Brain microvascular endothelial cell (primary cell): ENCODE measurements around the gene VWF.
"Not testable (repeated sequence)": the region's sequence is repeated elsewhere in the genome, so short reads cannot be mapped to it uniquely, and the experiment has no call there.

ENCODE experiments used
- DNase-seq: peaks from one replicate; pipeline ENCODE4 v3.0.0-alpha.2; 2020
- H3K27ac ChIP-seq: fragments of 250-450 bp; sonication (Bioruptor Pico); 2 replicates; pipeline ENCODE4 v1.5.1; 2020; ENCODE audit warnings: mild to moderate bottlenecking, moderate library complexity
- H3K27me3 ChIP-seq: fragments of 250-450 bp; sonication (Bioruptor Pico); replicated peaks from 2 replicates; pipeline ENCODE4 v1.5.1; 2020; ENCODE audit warnings: mild to moderate bottlenecking
- H3K36me3 ChIP-seq: fragments of 250-450 bp; sonication (Bioruptor Pico); replicated peaks from 2 replicates; pipeline ENCODE4 v1.5.1; 2020; ENCODE audit warnings: mild to moderate bottlenecking
- H3K4me3 ChIP-seq: 2 replicates; pipeline ENCODE4 v1.5.1; 2011; ENCODE audit warnings: low read depth, mild to moderate bottlenecking, control low read depth, low read length, moderate library complexity
- in situ Hi-C: cut with HindIII; loops from 2 replicates; pipeline ENCODE4 v1.10.0; 2017; ENCODE audit warnings: low sequenced_read_pairs, low pct_ligation_motif_present
- TF ChIP-seq, protein P1 (sequence below): IDR thresholded peaks from 2 replicates; pipeline ENCODE4 v1.5.1; 2011; ENCODE audit warnings: low read depth, mild to moderate bottlenecking, moderate library complexity, low read length, control low read depth, inconsistent platforms; ENCODE audit errors: missing control alignments

VWF gene

GRCh38 chr12:6026998-6027397, 97.5 kb downstream of the VWF start:
- H3K4me3 ChIP-seq = no peak overlapping the region
- DNase-seq = no peak
- H3K36me3 ChIP-seq = no peaks in the 10 kb centered on the region
- H3K27me3 ChIP-seq = no peaks in the 10 kb centered on the region
- in situ Hi-C loops = no loop called here
- TF ChIP-seq, protein P1, sequence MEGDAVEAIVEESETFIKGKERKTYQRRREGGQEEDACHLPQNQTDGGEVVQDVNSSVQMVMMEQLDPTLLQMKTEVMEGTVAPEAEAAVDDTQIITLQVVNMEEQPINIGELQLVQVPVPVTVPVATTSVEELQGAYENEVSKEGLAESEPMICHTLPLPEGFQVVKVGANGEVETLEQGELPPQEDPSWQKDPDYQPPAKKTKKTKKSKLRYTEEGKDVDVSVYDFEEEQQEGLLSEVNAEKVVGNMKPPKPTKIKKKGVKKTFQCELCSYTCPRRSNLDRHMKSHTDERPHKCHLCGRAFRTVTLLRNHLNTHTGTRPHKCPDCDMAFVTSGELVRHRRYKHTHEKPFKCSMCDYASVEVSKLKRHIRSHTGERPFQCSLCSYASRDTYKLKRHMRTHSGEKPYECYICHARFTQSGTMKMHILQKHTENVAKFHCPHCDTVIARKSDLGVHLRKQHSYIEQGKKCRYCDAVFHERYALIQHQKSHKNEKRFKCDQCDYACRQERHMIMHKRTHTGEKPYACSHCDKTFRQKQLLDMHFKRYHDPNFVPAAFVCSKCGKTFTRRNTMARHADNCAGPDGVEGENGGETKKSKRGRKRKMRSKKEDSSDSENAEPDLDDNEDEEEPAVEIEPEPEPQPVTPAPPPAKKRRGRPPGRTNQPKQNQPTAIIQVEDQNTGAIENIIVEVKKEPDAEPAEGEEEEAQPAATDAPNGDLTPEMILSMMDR = no peak
- H3K27ac ChIP-seq = no peak overlapping the region

DNA sequence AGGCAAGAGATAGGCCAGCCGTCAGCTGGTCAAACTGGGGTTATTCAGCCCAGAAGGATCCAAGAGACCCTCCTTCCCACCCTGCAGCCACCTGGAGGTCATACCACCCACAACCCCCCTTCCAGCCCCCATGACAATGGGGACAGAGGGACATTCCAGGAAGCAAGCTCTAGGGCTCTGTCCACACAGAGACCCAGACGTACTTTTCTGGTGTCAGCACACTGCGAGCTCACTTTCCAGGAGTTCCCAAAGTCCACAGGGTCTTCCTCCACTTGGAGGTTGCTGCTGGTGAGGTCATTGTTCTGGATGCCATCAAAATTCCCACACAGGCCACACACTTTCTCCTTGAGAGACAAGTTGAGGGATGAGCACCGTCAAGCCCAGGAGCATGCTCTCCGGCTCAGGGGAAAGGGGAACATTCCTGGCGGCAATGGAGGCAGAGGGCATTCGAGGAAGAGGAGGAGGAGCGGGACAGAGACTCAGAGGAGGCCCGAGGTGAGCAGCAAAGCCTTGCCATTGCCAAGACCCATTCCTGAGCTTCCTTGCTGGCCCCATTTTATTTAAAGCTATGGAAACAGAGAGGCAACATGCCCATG, 98.7 kb downstream of the VWF start:
- H3K27me3 ChIP-seq, DNase-seq, in situ Hi-C loops, H3K27ac ChIP-seq, H3K36me3 ChIP-seq, H3K4me3 ChIP-seq: not testable (repeated sequence)

DNA sequence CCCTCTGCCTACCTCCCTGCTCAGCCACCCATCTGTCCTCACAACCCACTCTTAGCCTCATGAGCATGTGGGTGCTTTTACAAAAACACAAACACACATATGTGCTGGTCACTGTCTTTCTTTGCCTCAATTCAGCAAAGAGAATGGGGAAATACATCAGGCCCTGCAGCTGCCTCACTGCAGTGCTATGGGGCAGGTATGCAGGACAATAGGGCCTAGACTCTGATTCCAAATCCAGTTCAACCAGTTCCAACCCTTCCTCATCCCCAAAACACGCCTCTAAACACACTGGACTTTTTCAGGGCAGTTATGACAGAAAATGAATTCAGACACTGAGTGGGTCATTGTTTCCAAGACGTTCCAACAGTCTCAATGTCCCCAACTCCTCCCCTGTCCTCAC, 100.4 kb downstream of the VWF start:
- H3K4me3 ChIP-seq, H3K36me3 ChIP-seq, H3K27me3 ChIP-seq, H3K27ac ChIP-seq, in situ Hi-C loops, DNase-seq: not testable (repeated sequence)

DNA sequence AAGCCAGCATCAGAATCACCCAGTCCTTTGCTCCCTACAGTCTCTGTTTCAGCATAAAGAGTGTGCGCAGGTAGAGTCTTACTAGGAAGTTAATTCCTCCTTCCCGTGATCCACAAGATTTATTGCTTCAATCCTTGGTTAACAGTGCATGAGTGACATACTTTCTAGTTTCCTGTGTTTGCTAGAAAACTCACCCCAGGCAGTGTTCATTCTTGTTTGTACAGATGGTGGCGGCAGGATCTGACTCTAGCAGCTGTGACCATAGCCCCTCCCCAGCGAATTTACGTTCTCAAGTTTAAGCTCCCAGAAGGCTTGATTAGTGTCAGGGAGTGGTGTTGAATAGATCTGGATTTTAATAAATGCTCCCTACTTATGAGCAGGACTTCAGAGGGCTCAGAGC, 103.5 kb downstream of the VWF start:
- H3K36me3 ChIP-seq = no peaks in the 10 kb centered on the region
- TF ChIP-seq, protein P1 = no peak
- in situ Hi-C loops = no loop called here
- no peak for DNase-seq
- H3K27me3 ChIP-seq = no peaks in the 10 kb centered on the region
- no peak overlapping the region for H3K27ac ChIP-seq
- no peak overlapping the region for H3K4me3 ChIP-seq

DNA sequence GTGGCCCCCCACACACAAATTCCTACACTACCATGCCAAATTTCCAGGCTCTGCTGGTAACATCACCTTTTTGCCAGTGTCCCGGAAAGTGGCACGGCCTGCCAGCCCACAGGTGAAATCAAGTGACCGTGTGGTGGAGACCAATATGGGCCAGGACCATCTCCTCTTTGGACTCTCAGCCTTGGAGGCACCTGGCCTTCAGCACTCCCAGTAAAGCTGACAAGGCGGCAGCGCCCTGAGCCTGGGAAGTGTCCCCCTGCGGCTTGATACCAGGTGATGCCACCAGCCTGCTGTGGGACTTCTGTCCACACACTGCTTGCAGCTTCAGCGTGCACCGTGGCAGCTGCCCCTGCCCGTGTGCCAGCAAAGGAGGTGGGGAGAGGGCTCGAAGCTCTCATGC, 104.0 kb downstream of the VWF start:
- DNase-seq, H3K27ac ChIP-seq, H3K27me3 ChIP-seq, H3K4me3 ChIP-seq, in situ Hi-C loops, H3K36me3 ChIP-seq: not testable (repeated sequence)

- H3K27ac ChIP-seq, DNase-seq, H3K36me3 ChIP-seq, in situ Hi-C loops, H3K27me3 ChIP-seq, H3K4me3 ChIP-seq: not testable (repeated sequence)
Observed at GRCh38 chr12:6019256-6019655, 105.2 kb downstream of the VWF start.

DNA sequence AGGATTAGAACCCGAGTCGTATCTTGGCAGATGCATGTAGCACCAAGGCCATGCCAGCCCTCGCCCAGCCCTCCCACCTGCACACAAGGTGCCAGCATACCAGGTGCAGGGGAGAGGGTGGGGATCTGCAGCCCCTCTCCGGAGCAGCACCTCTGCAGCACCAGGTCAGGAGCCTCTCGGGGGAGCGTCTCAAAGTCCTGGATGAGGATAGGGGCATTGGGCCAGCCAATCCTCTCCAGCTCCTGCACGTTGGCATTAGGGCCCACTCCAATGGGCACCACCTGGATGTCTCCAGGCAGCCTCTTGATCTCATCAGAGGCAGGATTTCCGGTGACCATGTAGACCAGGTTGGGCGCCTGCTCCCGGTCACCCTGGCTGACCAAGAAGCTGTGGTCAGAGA, 106.2 kb downstream of the VWF start:
- Histone ChIP-seq H3K4me3 (no peak overlapping the region), H3K27me3 (no peaks in the 10 kb centered on the region), H3K36me3 (no peaks in the 10 kb centered on the region), H3K27ac (no peak overlapping the region)
- DNase-seq = no peak
- TF ChIP-seq, protein P1 = no peak
- in situ Hi-C loops = no loop called here

DNA sequence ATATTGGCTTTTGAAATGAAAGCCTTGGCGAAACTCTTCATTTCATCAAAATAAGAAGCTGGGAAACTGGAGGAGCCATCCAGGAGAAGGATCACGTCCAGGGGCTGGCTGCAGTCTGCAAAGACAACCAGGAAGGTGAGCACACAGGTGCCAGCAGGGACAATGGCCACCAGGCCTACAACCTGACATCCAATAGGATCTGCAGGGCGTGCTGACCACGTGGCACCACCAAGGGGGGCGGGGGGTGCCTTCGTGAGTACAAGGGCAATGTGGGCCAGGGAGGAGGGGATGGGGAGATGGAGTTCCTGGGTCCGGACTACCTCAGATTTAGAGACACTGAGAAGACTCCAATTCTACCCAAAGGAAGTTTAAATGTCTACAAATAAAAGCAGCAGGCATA, 107.7 kb downstream of the VWF start:
- TF ChIP-seq, protein P1 = no peak
- no peak overlapping the region for H3K4me3 ChIP-seq
- DNase-seq = no peak
- no peaks in the 10 kb centered on the region for H3K27me3 ChIP-seq
- H3K36me3 ChIP-seq = no peaks in the 10 kb centered on the region
- in situ Hi-C loops = no loop called here
- H3K27ac ChIP-seq = no peak overlapping the region

DNA sequence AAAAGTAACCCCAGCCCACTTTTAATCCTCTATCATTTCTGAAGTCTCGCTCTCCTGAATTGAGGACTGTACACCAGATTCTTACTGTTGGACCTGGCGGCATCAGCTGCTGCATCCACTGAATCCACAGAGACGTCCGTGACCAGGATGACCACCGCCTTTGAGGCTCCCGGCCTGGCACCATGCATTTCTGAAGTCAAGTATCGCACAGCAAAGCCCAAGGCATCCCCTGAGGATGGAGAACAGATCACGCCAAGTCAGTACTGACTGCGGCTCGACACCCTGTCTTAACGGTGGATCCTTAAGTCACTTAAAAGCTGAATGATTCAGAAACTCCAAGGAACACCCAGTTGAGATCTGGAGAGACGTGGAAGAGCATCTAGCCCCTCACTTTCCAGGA, 108.5 kb downstream of the VWF start:
- H3K27ac ChIP-seq, DNase-seq, H3K27me3 ChIP-seq, in situ Hi-C loops, H3K4me3 ChIP-seq, H3K36me3 ChIP-seq: not testable (repeated sequence)

DNA sequence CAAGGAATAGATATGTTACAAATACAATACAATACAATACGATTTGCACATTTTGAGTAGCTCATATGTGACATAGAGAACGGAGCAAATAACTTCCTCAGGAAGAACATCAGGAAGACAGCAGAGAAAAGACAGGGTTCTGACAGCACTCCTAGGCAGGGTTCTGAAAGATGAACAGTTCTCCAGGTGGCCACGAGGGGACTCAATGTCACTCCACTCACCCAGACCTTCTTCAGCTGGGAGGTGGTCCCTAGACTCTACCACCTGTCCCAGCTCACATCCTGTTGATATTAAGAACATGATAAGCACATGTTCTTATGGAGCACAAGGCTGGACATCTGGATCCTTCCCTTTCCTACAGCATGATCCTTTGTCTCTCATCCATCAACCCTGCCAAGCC, 109.2 kb downstream of the VWF start:
- H3K27me3 ChIP-seq, H3K36me3 ChIP-seq, H3K27ac ChIP-seq, DNase-seq, H3K4me3 ChIP-seq, in situ Hi-C loops: not testable (repeated sequence)

- DNase-seq, H3K27ac ChIP-seq, H3K4me3 ChIP-seq, in situ Hi-C loops, H3K36me3 ChIP-seq, H3K27me3 ChIP-seq: not testable (repeated sequence)
Observed at GRCh38 chr12:6010631-6011350, 113.7 kb downstream of the VWF start.
